Stomach smooth muscle (tissue), 2 donors: ENCODE data around the gene SLC17A9.

ENCODE experiments used
- H3K27ac ChIP-seq: one replicate; pipeline ENCODE4 v1.7.0; 2013; ENCODE audit warnings: mild to moderate bottlenecking, low read length, inconsistent platforms
- H3K27me3 ChIP-seq, 2 donors: one replicate each; pipeline ENCODE4 v1.7.0; 2013; ENCODE audit warnings: low read length in 2 of 2; ENCODE audit not compliant: insufficient read depth in 2 of 2, control insufficient read depth in 1 of 2
- H3K36me3 ChIP-seq, 2 donors: one replicate each; pipeline ENCODE4 v1.7.0; 2013; ENCODE audit warnings: low read length in 2 of 2; ENCODE audit not compliant: control insufficient read depth in 2 of 2, insufficient read depth in 2 of 2
- H3K4me1 ChIP-seq: one replicate; pipeline ENCODE4 v1.7.0; 2013; ENCODE audit warnings: low read length; ENCODE audit not compliant: control insufficient read depth, insufficient read depth
- H3K4me3 ChIP-seq, 2 donors: one replicate each; pipeline ENCODE4 v1.7.0; 2013; ENCODE audit warnings: low read length in 2 of 2
- H3K9ac ChIP-seq, 2 donors: one replicate each; pipeline ENCODE4 v1.7.0; 2013; ENCODE audit warnings: low read length in 2 of 2, mild to moderate bottlenecking in 1 of 2
- H3K9me3 ChIP-seq, 2 donors: one replicate each; pipeline ENCODE4 v1.7.0; 2013; ENCODE audit warnings: low read length in 2 of 2; ENCODE audit not compliant: control insufficient read depth in 2 of 2
- donor health status: healthy.
- donor health status: Pancreatic carcinoma.

Gene SLC17A9

DNA sequence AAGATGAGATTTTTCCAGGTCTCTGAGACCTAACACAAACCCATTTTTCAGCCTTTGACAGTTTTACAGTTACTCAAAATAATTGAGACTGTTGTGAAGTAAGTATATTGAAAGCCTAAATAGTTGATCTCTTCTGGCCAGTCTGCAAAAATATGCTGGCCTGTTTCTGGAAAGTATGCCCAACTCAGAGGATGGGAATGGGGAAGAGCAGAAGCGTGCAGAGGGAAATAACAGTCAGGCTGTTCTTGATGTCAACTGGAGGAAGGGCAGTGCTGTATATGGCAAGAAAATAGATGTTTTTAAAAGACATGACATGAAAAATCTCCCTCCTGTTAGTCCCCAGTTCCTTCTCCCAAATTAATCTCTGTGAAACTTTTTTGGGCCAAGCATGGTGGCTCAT is 10.7 kb upstream of the SLC17A9 start:
- peaks cover 21% of the 10 kb centered on the region for H3K4me1 ChIP-seq
- no peak overlapping the region for H3K27ac ChIP-seq
- H3K9me3 ChIP-seq, result no peaks in the 10 kb centered on the region
- H3K4me3 ChIP-seq, result no peak overlapping the region
- no peak overlapping the region for H3K9ac ChIP-seq
- H3K36me3 ChIP-seq, result peaks cover 32 to 35% of the 10 kb centered on the region in 2 donors
- H3K27me3 ChIP-seq, result no peaks in the 10 kb centered on the region

- Histone ChIP-seq H3K9me3 (no peaks in the 10 kb centered on the region), H3K36me3 (peaks cover 38 to 40% of the 10 kb centered on the region in 2 donors), H3K4me3 (no peak overlapping the region), H3K4me1 (peaks cover 18% of the 10 kb centered on the region), H3K27me3 (no peaks in the 10 kb centered on the region), H3K9ac (no peak overlapping the region), H3K27ac (no peak overlapping the region)
These were observed 10.1 kb upstream of the SLC17A9 start for GRCh38 chr20:62942456-62942855.

GRCh38 chr20:62943396-62943795 is 9.1 kb upstream of the SLC17A9 start:
- no peaks in the 10 kb centered on the region for H3K27me3 ChIP-seq
- peaks cover 46 to 48% of the 10 kb centered on the region in 2 donors for H3K36me3 ChIP-seq
- H3K27ac ChIP-seq, result no peak overlapping the region
- H3K4me3 ChIP-seq, result no peak overlapping the region
- H3K9ac ChIP-seq, result no peak overlapping the region
- H3K9me3 ChIP-seq, result no peaks in the 10 kb centered on the region
- peaks cover 18% of the 10 kb centered on the region for H3K4me1 ChIP-seq

DNA sequence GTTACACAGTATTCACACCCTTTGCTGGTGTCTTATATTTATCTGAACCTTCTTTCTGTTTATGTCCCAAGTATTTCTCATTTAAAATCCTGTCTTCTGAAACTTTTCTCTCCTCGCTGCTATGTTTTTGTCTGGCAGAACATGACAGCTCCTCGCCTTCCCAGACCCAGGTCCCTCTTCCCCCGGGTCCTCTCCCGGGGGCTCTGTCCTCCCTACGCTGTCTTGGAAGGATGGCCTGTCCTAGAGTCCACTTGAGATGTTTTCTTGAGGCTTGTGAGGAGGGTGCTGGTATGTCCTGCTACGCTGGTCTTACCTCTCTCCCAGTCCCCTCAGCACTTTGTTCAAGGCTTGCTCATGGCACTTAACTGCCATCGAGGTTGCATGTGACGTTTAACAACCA is 8.3 kb upstream of the SLC17A9 start:
- Histone ChIP-seq H3K9me3 (no peaks in the 10 kb centered on the region), H3K36me3 (peaks cover 52 to 53% of the 10 kb centered on the region in 2 donors), H3K27me3 (no peaks in the 10 kb centered on the region), H3K27ac (no peak overlapping the region), H3K4me3 (no peak overlapping the region), H3K9ac (no peak overlapping the region), H3K4me1 (peaks cover 12% of the 10 kb centered on the region)

- Histone ChIP-seq H3K4me3 (no peak overlapping the region), H3K27me3 (no peaks in the 10 kb centered on the region), H3K36me3 (peaks cover 56 to 59% of the 10 kb centered on the region in 2 donors), H3K9ac (no peak overlapping the region), H3K27ac (no peak overlapping the region), H3K9me3 (no peaks in the 10 kb centered on the region), H3K4me1 (peaks cover 6% of the 10 kb centered on the region)
These were observed 7.8 kb upstream of the SLC17A9 start for GRCh38 chr20:62944746-62945145.

DNA sequence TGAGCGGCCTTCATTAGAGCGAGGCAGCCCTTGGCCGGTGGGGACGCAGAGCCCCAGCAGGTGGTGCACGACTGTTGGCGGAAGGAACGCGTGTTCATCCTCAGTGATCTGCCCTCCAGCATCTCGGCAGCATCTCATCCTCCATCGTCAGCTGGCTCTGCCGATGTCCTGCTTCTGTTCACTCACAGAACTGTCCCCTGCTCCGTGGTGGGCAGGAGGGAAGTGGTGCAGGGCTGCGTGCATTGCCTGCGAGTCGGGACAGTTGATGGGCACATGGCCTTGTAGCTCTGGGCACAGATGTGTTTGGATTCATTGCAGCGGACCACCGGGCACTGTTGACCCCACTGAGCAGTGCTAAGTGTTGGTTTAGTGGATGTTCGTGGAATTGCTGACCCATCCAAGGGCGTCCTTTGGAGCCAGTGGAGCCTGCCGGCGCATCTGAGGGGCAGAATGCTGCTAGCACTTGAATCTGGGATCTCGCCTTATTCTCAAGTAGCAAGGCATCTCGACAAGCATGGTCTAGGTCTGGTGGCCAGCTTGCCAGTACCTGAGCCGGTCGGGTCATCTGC is 6.7 kb upstream of the SLC17A9 start:
- peaks cover 68 to 69% of the 10 kb centered on the region in 2 donors for H3K36me3 ChIP-seq
- no peak overlapping the region for H3K4me3 ChIP-seq
- H3K9ac ChIP-seq, result no peak overlapping the region
- H3K4me1 ChIP-seq, result peaks cover 4% of the 10 kb centered on the region
- H3K27me3 ChIP-seq, result no peaks in the 10 kb centered on the region
- H3K27ac ChIP-seq, result no peak overlapping the region
- H3K9me3 ChIP-seq, result no peaks in the 10 kb centered on the region

GRCh38 chr20:62946918-62947317 is 5.6 kb upstream of the SLC17A9 start:
- no peaks in the 10 kb centered on the region for H3K27me3 ChIP-seq
- H3K36me3 ChIP-seq, result peaks cover 66 to 69% of the 10 kb centered on the region in 2 donors
- H3K9ac ChIP-seq, result peak overlapping the region in 1 of 2 donors; percentile 5
- H3K9me3 ChIP-seq, result no peaks in the 10 kb centered on the region
- H3K4me1 ChIP-seq, result no peaks in the 10 kb centered on the region
- no peak overlapping the region for H3K27ac ChIP-seq
- no peak overlapping the region for H3K4me3 ChIP-seq

- no peak overlapping the region for H3K4me3 ChIP-seq
- H3K9ac ChIP-seq, result no peak overlapping the region
- no peaks in the 10 kb centered on the region for H3K27me3 ChIP-seq
- H3K9me3 ChIP-seq, result no peaks in the 10 kb centered on the region
- peaks cover 66 to 67% of the 10 kb centered on the region in 2 donors for H3K36me3 ChIP-seq
- peaks cover 6% of the 10 kb centered on the region for H3K4me1 ChIP-seq
- no peak overlapping the region for H3K27ac ChIP-seq
These were observed 4.8 kb upstream of the SLC17A9 start for GRCh38 chr20:62947532-62948300.

GRCh38 chr20:62949153-62949821 is 3.2 kb upstream of the SLC17A9 start:
- H3K9ac ChIP-seq, result no peak overlapping the region
- no peaks in the 10 kb centered on the region for H3K27me3 ChIP-seq
- H3K27ac ChIP-seq, result no peak overlapping the region
- H3K36me3 ChIP-seq, result peaks cover 56% of the 10 kb centered on the region in 2 donors
- H3K4me1 ChIP-seq, result peaks cover 21% of the 10 kb centered on the region
- H3K9me3 ChIP-seq, result no peaks in the 10 kb centered on the region
- H3K4me3 ChIP-seq, result no peak overlapping the region

GRCh38 chr20:62949962-62950361 is 2.5 kb upstream of the SLC17A9 start:
- H3K4me1 ChIP-seq, result peaks cover 25% of the 10 kb centered on the region
- no peak overlapping the region for H3K27ac ChIP-seq
- no peak overlapping the region for H3K9ac ChIP-seq
- no peaks in the 10 kb centered on the region for H3K9me3 ChIP-seq
- peaks cover 50 to 54% of the 10 kb centered on the region in 2 donors for H3K36me3 ChIP-seq
- no peaks in the 10 kb centered on the region for H3K27me3 ChIP-seq
- no peak overlapping the region for H3K4me3 ChIP-seq
